ENCODE measurements around the gene LIG1. TPM values are rescaled to one million over a fixed set of nuclear protein-coding genes. Genes with fewer than 3 reads are reported as not detected.

Gene LIG1
- total RNA-seq, 2 experiments from 2014 or later = 174 TPM

GRCh38 chr19:48118131-48118517 is 52.0 kb downstream of the LIG1 start:
- ChIA-PET CTCF (no interaction called here), POLR2A (no interaction called here)
- DNase-seq = no peak
- Mint-ChIP-seq H3K36me3 (peaks cover 43% of the 10 kb centered on the region), H3K4me1 (ENCODE audit: low read depth) (peaks cover 19% of the 10 kb centered on the region), H3K4me3 (no peak overlapping the region), H3K27me3 (no peaks in the 10 kb centered on the region), H3K9me3 (no peaks in the 10 kb centered on the region), H3K27ac (peak overlapping the region; percentile 76)
- intact Hi-C loops (cut with micrococcal nuclease) = no loop called here

DNA sequence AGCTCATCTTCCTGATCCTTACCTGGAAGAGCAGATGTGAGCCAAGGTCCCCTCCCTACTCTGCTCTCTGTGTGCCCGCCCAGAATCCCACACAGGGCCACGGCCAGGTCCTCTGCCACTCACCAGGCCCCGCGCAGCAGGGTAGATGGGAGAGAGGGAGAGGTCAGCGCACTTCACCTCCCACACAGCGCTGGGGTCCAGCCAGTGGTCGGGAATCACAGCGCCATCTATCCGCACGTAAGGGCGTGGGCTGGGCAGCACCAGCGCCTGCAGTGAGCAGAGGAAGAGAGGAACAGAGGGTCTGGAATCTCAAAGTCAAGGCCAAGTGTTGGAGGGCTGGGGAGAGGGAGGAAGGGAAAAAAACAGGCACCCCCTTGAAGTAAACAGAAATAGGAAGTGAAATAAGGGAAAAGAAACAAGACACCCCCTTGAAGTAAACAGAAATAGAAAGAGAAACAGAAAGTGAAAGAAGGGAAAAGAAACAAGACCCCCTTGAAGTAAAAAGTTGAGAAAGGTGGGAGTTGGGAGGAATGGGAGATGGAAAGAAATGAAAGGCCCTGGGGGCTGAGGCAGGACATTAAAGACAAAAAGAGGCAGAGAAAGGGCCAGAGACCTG is 52.5 kb downstream of the LIG1 start:
- H3K9me3 Mint-ChIP-seq = no peaks in the 10 kb centered on the region
- H3K4me3 Mint-ChIP-seq = no peak overlapping the region
- H3K27ac Mint-ChIP-seq = peak overlapping the region; percentile 76
- ChIA-PET POLR2A (no interaction called here), CTCF (no interaction called here)
- no peak for DNase-seq
- peaks cover 40% of the 10 kb centered on the region for H3K36me3 Mint-ChIP-seq
- H3K4me1 Mint-ChIP-seq (ENCODE audit: low read depth) = peaks cover 18% of the 10 kb centered on the region
- intact Hi-C loops (cut with micrococcal nuclease) = no loop called here
- H3K27me3 Mint-ChIP-seq = no peaks in the 10 kb centered on the region

DNA sequence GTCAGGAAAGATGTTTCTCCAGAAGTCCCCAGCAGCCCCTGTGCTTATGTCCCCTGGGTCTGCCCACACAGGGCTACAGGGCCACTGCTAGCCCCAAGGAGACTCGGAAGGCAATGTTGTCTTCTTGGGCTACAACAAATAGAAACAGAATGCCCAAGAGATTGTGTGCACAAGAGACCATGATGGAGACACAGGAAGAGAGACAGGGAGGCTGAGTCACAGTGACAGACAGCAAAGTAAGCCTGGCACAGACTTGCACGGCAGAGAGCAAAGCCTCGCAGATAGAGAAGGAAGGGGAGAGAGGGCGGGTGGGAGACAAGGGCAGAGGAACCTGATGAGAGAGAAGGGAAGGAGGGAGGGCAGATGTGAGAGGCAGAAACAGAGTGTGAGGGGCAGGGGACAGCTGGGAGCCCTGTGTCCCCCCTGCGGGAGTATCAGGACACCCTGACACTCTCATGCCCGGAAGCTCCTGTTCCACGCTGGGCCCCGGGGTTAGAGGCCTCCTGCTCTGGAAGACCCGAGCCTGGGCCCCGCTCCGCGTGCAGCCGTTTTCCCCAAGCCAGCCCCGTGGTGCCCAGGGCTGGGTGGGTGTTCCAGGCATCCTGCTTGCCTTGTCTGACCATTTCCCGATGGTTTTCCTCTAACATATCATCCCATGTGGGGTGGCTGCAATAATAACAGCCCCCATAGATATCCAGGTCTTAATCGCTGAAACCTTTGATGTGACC is 56.8 kb downstream of the LIG1 start:
- H3K27me3 Mint-ChIP-seq = no peaks in the 10 kb centered on the region
- POLR2A ChIA-PET = no interaction called here
- H3K4me1 Mint-ChIP-seq (ENCODE audit: low read depth) = peaks cover 20% of the 10 kb centered on the region
- CTCF ChIA-PET = interaction anchor here (1.5 kb wide), 1 partner anchor 150 kb away, joined by 3 read pairs; no protein-coding TSS in a partner anchor
- intact Hi-C loops (cut with micrococcal nuclease) = no loop called here
- no peak for DNase-seq
- peaks cover 14% of the 10 kb centered on the region for H3K36me3 Mint-ChIP-seq
- no peaks in the 10 kb centered on the region for H3K9me3 Mint-ChIP-seq
- H3K4me3 Mint-ChIP-seq = no peak overlapping the region
- H3K27ac Mint-ChIP-seq = no peak overlapping the region

GRCh38 chr19:48111280-48111679 is 58.9 kb downstream of the LIG1 start:
- no peak for DNase-seq
- POLR2A ChIA-PET = interaction anchor here (1.3 kb wide), 4 partner anchors 8 to 211 kb away, joined by 3 to 8 read pairs (median 4); a partner anchor contains a TSS
- intact Hi-C loops (cut with micrococcal nuclease) = no loop called here
- Mint-ChIP-seq H3K27ac (peak overlapping the region; percentile 23), H3K9me3 (no peaks in the 10 kb centered on the region), H3K36me3 (peaks cover 4% of the 10 kb centered on the region), H3K4me3 (no peak overlapping the region), H3K27me3 (no peaks in the 10 kb centered on the region), H3K4me1 (ENCODE audit: low read depth) (peaks cover 14% of the 10 kb centered on the region)
- CTCF ChIA-PET = interaction anchor here (0.8 to 2.9 kb wide), 8 partner anchors 9 to 248 kb away, joined by 3 to 12 read pairs (median 8); no protein-coding TSS in a partner anchor

- peaks cover 4% of the 10 kb centered on the region for H3K36me3 Mint-ChIP-seq
- intact Hi-C loops (cut with micrococcal nuclease) = loop anchor here (1.0 kb wide), 1 partner anchor 150 kb away; no protein-coding TSS in a partner anchor
- peaks cover 14% of the 10 kb centered on the region for H3K4me1 Mint-ChIP-seq (ENCODE audit: low read depth)
- ChIA-PET POLR2A (interaction anchor here (1.0 to 1.3 kb wide), 5 partner anchors 9 to 212 kb away, joined by 3 to 8 read pairs (median 4); a partner anchor contains a TSS), CTCF (interaction anchor here (0.7 to 3.8 kb wide), 12 partner anchors 9 to 247 kb away, joined by 3 to 15 read pairs (median 6); no protein-coding TSS in a partner anchor)
- H3K27ac Mint-ChIP-seq = peak within 1 kb of the TSS; percentile 91
- peak; percentile 89 for DNase-seq
- peak within 1 kb of the TSS; percentile 82 for H3K4me3 Mint-ChIP-seq
- no peaks in the 10 kb centered on the region for H3K27me3 Mint-ChIP-seq
- H3K9me3 Mint-ChIP-seq = no peaks in the 10 kb centered on the region
Measured at GRCh38 chr19:48110350-48110966, 59.7 kb downstream of the LIG1 start, which contains the start of gene PLA2G4C. PLA2G4C (minus strand) TSS chr19:48110817; CDS start chr19:48106529, 4,288 bp downstream.

GRCh38 chr19:48108997-48109782 is 61.0 kb downstream of the LIG1 start:
- H3K9me3 Mint-ChIP-seq = no peaks in the 10 kb centered on the region
- peaks cover under 1% of the 10 kb centered on the region for H3K36me3 Mint-ChIP-seq
- intact Hi-C loops (cut with micrococcal nuclease) = no loop called here
- DNase-seq = no peak
- H3K4me3 Mint-ChIP-seq = no peak overlapping the region
- H3K27ac Mint-ChIP-seq = no peak overlapping the region
- CTCF ChIA-PET = interaction anchor here (0.8 to 3.8 kb wide), 7 partner anchors 10 to 186 kb away, joined by 3 to 15 read pairs (median 10); no protein-coding TSS in a partner anchor
- H3K27me3 Mint-ChIP-seq = no peaks in the 10 kb centered on the region
- peaks cover 14% of the 10 kb centered on the region for H3K4me1 Mint-ChIP-seq (ENCODE audit: low read depth)
- POLR2A ChIA-PET = no interaction called here

DNA sequence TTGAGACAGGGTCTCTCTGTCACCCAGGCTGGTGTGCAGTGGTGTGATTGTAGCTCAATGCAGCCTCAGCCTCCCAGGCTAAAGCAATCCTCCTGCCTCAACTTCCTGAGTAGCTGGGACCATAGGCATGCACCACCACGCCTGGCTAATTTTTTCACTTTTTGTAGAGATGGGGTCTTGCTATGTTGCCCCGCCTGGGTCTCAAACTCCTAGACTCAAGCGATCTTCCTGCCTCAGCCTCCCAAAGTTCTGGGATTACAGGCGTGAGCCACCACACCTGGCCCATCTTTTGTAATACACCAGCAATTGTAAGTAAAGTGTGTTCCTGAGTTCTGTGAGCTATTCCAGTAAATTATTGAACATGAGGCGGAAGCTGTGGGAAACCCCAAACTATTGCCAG is 66.2 kb downstream of the LIG1 start:
- H3K27ac Mint-ChIP-seq = no peak overlapping the region
- ChIA-PET CTCF (interaction anchor here (1.1 to 4.9 kb wide), 4 partner anchors 41 to 755 kb away, joined by 3 to 59 read pairs (median 26); partner anchors contain the start of gene DHX34), POLR2A (no interaction called here)
- no peaks in the 10 kb centered on the region for H3K27me3 Mint-ChIP-seq
- intact Hi-C loops (cut with micrococcal nuclease) = no loop called here
- no peak for DNase-seq
- peaks cover 8% of the 10 kb centered on the region for H3K36me3 Mint-ChIP-seq
- H3K9me3 Mint-ChIP-seq = no peaks in the 10 kb centered on the region
- no peak overlapping the region for H3K4me3 Mint-ChIP-seq
- peaks cover 4% of the 10 kb centered on the region for H3K4me1 Mint-ChIP-seq (ENCODE audit: low read depth)

GRCh38 chr19:48102870-48103751 is 67.0 kb downstream of the LIG1 start:
- H3K4me3 Mint-ChIP-seq = no peak overlapping the region
- H3K27ac Mint-ChIP-seq = no peak overlapping the region
- DNase-seq = peak; percentile 49
- ChIA-PET POLR2A (interaction anchor here (0.7 kb wide), 1 partner anchor 147 kb away, joined by 3 read pairs; no protein-coding TSS in a partner anchor), CTCF (interaction anchor here (0.8 to 4.0 kb wide), 7 partner anchors 8 to 754 kb away, joined by 3 to 48 read pairs (median 3); partner anchors contain the start of genes DHX34 and PLA2G4C)
- no peaks in the 10 kb centered on the region for H3K27me3 Mint-ChIP-seq
- peaks cover 2% of the 10 kb centered on the region for H3K4me1 Mint-ChIP-seq (ENCODE audit: low read depth)
- no peaks in the 10 kb centered on the region for H3K9me3 Mint-ChIP-seq
- peaks cover 9% of the 10 kb centered on the region for H3K36me3 Mint-ChIP-seq
- intact Hi-C loops (cut with micrococcal nuclease) = no loop called here

GRCh38 chr19:48095612-48096175 is 74.5 kb downstream of the LIG1 start:
- no peak overlapping the region for H3K27ac Mint-ChIP-seq
- ChIA-PET CTCF (no interaction called here), POLR2A (no interaction called here)
- no peak overlapping the region for H3K4me3 Mint-ChIP-seq
- intact Hi-C loops (cut with micrococcal nuclease) = no loop called here
- no peak for DNase-seq
- H3K36me3 Mint-ChIP-seq = peaks cover 48% of the 10 kb centered on the region
- H3K4me1 Mint-ChIP-seq (ENCODE audit: low read depth) = peaks cover 14% of the 10 kb centered on the region
- no peaks in the 10 kb centered on the region for H3K27me3 Mint-ChIP-seq
- H3K9me3 Mint-ChIP-seq = peaks cover 22% of the 10 kb centered on the region

DNA sequence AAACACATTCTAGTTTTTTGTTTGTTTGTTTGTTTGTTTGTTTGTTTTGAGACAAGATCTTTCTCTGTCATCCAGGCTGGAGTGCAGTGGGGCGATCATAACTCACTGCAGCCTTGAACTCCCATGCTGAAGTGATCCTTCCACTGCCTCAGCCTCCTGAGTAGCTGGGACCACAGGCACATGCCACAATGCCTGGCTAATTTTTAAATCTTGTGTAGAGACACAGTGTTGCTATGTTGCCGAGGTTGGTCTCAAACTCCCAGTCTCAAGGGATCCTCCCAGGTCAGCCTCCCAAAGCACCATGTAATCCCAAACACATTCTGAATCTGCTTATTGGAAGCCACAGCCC is 75.3 kb downstream of the LIG1 start:
- Mint-ChIP-seq H3K4me1 (ENCODE audit: low read depth) (peaks cover 14% of the 10 kb centered on the region), H3K36me3 (peaks cover 48% of the 10 kb centered on the region), H3K27me3 (no peaks in the 10 kb centered on the region), H3K27ac (no peak overlapping the region), H3K4me3 (no peak overlapping the region), H3K9me3 (peaks cover 22% of the 10 kb centered on the region)
- CTCF ChIA-PET = interaction anchor here (0.6 to 1.7 kb wide), 4 partner anchors 13 to 178 kb away, joined by 3 to 5 read pairs (median 4); partner anchors contain the start of gene PLA2G4C
- no peak for DNase-seq
- intact Hi-C loops (cut with micrococcal nuclease) = no loop called here
- POLR2A ChIA-PET = no interaction called here

Measured in activated CD4-positive, alpha-beta memory T cell treated with anti-CD3 and anti-CD28 coated beads for 36 hours (primary cell).